Bone marrow (tissue), 2 donors: ENCODE results near the gene PTCD2.

Experiments
- DNase-seq, 2 donors: peaks; one replicate each; lab custom pipeline; 2025; lab: John Stamatoyannopoulos, UW

PTCD2 gene

DNA sequence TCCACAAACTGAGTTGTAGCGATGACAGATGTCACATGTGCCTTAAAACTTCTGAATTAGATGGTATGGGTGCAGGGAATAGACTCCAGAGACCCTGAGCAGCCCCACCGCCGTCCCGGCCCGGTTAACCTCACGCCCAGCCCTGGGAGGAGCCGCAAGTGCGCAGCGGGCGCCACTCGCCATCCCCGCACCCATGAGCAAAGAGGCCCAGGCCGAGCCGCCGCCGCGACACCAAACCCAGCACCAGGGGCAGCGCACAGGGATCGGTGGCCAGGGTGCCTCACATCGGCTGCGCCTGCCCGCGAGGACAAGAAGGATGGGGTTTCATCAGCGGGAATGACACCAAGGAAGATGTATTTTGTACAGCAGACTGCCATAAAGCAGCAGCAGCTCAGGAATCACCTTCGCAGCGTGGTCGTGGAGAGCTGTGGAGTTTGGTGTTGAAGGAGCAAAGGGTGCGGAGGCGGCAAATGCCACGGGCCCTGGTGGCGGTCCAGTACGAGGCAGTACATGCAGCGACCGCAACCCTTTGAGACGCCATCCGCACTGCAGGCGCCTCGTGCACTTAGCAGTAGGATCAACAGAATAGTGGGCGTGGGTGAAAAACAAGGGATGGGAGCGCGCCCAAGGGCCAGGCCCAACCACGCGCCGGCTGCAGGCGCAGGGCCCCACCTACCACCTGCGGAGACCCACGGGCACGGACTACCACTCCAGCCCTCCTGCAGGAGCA, 97.3 kb downstream of the PTCD2 start:
- DNase-seq = no peak
